Activated T-cell treated with anti-CD3 and anti-CD28 coated beads for 48 hours (primary cell): Measurements from ENCODE around the gene PCDHA8.
"Not testable (repeated sequence)": the region's sequence is repeated elsewhere in the genome, so short reads cannot be mapped to it uniquely, and the experiment has no call there.

Experiments
- DNase-seq: peaks from one replicate; pipeline ENCODE4 v3.0.0-alpha.2; 2020; ENCODE audit warnings: low read depth

The PCDHA8 gene

GRCh38 chr5:140827704-140828361 is 13.2 kb upstream of the PCDHA8 start, which contains the start of gene PCDHA6:
Gene PCDHA6 (plus strand): TSS chr5:140827960. CDS start chr5:140828092, 132 bp downstream.
- DNase-seq: no peak

- DNase-seq: no peak
Measured at GRCh38 chr5:140828362-140828737, 12.6 kb upstream of the PCDHA8 start.

GRCh38 chr5:140829511-140830501 is 11.2 kb upstream of the PCDHA8 start:
- not testable (repeated sequence) for DNase-seq

GRCh38 chr5:140833993-140834392 is 7.0 kb upstream of the PCDHA8 start, which contains the start of gene PCDHA7:
Gene PCDHA7 (plus strand): TSS chr5:140834269. CDS start chr5:140834384, 115 bp downstream.
- no peak for DNase-seq

- not testable (repeated sequence) for DNase-seq
Measured at GRCh38 chr5:140834439-140835008, 6.5 kb upstream of the PCDHA8 start.

GRCh38 chr5:140835622-140836510 is 5.1 kb upstream of the PCDHA8 start:
- no peak for DNase-seq

- DNase-seq: no peak
Measured at GRCh38 chr5:140842798-140843733, 2.1 kb downstream of the PCDHA8 start.

- not testable (repeated sequence) for DNase-seq
Measured at GRCh38 chr5:140848139-140849102, 7.4 kb downstream of the PCDHA8 start, which contains the start of gene PCDHA9. Gene PCDHA9 (plus strand): TSS chr5:140848382. CDS start chr5:140848496, 114 bp downstream.

GRCh38 chr5:140849831-140850634 is 9.0 kb downstream of the PCDHA8 start:
- not testable (repeated sequence) for DNase-seq

- no peak for DNase-seq
Measured at GRCh38 chr5:140855772-140856674, 15.0 kb downstream of the PCDHA8 start, which contains the start of gene PCDHA10. Gene PCDHA10 (plus strand): TSS chr5:140855897. CDS start chr5:140856049, 152 bp downstream.

GRCh38 chr5:140857177-140857986 is 16.4 kb downstream of the PCDHA8 start:
- DNase-seq: no peak

GRCh38 chr5:140857987-140858240 is 16.9 kb downstream of the PCDHA8 start:
- DNase-seq: no peak

GRCh38 chr5:140862441-140863295 is 21.7 kb downstream of the PCDHA8 start:
- no peak for DNase-seq

GRCh38 chr5:140868721-140869554 is 28.0 kb downstream of the PCDHA8 start, which contains the start of gene PCDHA11:
Gene PCDHA11 (plus strand): TSS chr5:140868957. CDS start chr5:140869104, 147 bp downstream.
- no peak for DNase-seq
